B cell (primary cell): ENCODE data around the gene HYAL2. TPM values are rescaled to one million over a fixed set of nuclear protein-coding genes. Genes with fewer than 3 reads are reported as not detected.

Experiments used
- ATAC-seq: fragments of 200-7000 bp; cut with Tn5 transposase; one replicate; pipeline ENCODE4 v1.10.0; 2021; ENCODE audit warnings: low read depth, mild to moderate bottlenecking, moderate number of reproducible peaks, moderate library complexity
- CTCF ChIA-PET: fragments of 350-600 bp; sonication (Branson Sonifier 250); formaldehyde crosslinking; loops from one replicate; lab custom pipeline; 2021; ENCODE audit warnings: antibody characterized with exemption, inconsistent platforms; lab: Charles Lee
- POLR2A ChIA-PET: fragments of 350-600 bp; sonication (Branson Sonifier 250); formaldehyde crosslinking; loops from one replicate; lab custom pipeline; 2021; ENCODE audit warnings: antibody characterized with exemption; lab: Charles Lee
- DNase-seq: peaks from one replicate; pipeline ENCODE4 v3.0.0; 2013
- H2AFZ ChIP-seq: 2 replicates; pipeline ENCODE4 v1.6.1; 2012; ENCODE audit warnings: mild to moderate bottlenecking, low read depth, low read length; ENCODE audit not compliant: insufficient read depth, poor library complexity, severe bottlenecking
- H3K27ac ChIP-seq, 2 donors: 1 replicate in 1 of 2; 2 replicates in 1 of 2; pipeline ENCODE4 v1.5.1; 2012 to 2013; ENCODE audit warnings: low read length in 2 of 2, mild to moderate bottlenecking in 2 of 2, moderate library complexity in 1 of 2
- H3K27me3 ChIP-seq, 4 experiments: fragments of 200-600 bp in 1 of 4; sonication (generic) in 1 of 4; replicated peaks in 1 of 4; 1 replicate in 2 of 4; 2 replicates in 2 of 4; pipeline versions ENCODE4 v1.6.1 to v1.7.0; 2013 to 2016; ENCODE audit warnings: low read length in 3 of 4, mild to moderate bottlenecking in 2 of 4, mixed read lengths in 1 of 4, moderate library complexity in 1 of 4; ENCODE audit not compliant: insufficient read depth in 4 of 4, control insufficient read depth in 3 of 4; ENCODE audit errors: control extremely low read depth in 1 of 4
- H3K36me3 ChIP-seq, 2 experiments: replicated peaks in 1 of 2; 1 replicate in 1 of 2; 2 replicates in 1 of 2; pipeline versions ENCODE4 v1.6.1 to v1.7.1; 2013; ENCODE audit warnings: low read length in 1 of 2; ENCODE audit not compliant: insufficient read depth in 2 of 2, control insufficient read depth in 1 of 2; ENCODE audit errors: control extremely low read depth in 1 of 2, extremely low read depth in 1 of 2
- H3K4me1 ChIP-seq, 2 donors: fragments of 200-600 bp in 1 of 2; sonication (generic) in 1 of 2; 1 replicate in 1 of 2; 2 replicates in 1 of 2; pipeline versions ENCODE4 v1.5.1 to v1.6.1; 2013 to 2017; ENCODE audit warnings: low read length in 2 of 2; ENCODE audit not compliant: control insufficient read depth in 2 of 2, insufficient read depth in 2 of 2
- H3K4me2 ChIP-seq: replicated peaks from 2 replicates; pipeline ENCODE3; 2012; ENCODE audit warnings: mild to moderate bottlenecking, low read depth, low read length; ENCODE audit not compliant: poor library complexity, severe bottlenecking
- H3K4me3 ChIP-seq, 5 experiments: fragments of 200-600 bp in 1 of 5; sonication (generic) in 1 of 5; 1 replicate in 3 of 5; 2 replicates in 2 of 5; pipeline versions ENCODE4 v1.5.1 to v1.7.0; 2011 to 2016; ENCODE audit warnings: low read length in 4 of 5, mild to moderate bottlenecking in 4 of 5, low read depth in 2 of 5, control low read depth in 1 of 5, moderate library complexity in 1 of 5; ENCODE audit not compliant: insufficient read depth in 1 of 5; ENCODE audit errors: control extremely low read depth in 1 of 5, extremely low read depth in 1 of 5
- H3K79me2 ChIP-seq: fragments of 200-600 bp; sonication (generic); one replicate; pipeline ENCODE4 v1.6.0; 2016; ENCODE audit warnings: low read length; ENCODE audit not compliant: control insufficient read depth, insufficient read depth
- H3K9ac ChIP-seq: fragments of 200-600 bp; sonication (generic); 2 replicates; pipeline ENCODE4 v1.6.1; 2017; ENCODE audit warnings: mild to moderate bottlenecking, low read length, moderate library complexity
- H3K9me3 ChIP-seq, 3 donors: one replicate each; pipeline versions ENCODE4 v1.6.1 to v1.7.1; 2013; ENCODE audit warnings: low read length in 2 of 3; ENCODE audit not compliant: control insufficient read depth in 2 of 3, insufficient read depth in 1 of 3; ENCODE audit errors: control extremely low read depth in 1 of 3
- H4K20me1 ChIP-seq: 2 replicates; pipeline ENCODE4 v1.6.0; 2012; ENCODE audit warnings: mild to moderate bottlenecking, low read length; ENCODE audit not compliant: insufficient read depth, control insufficient read depth, poor library complexity, severe bottlenecking
- H3K27ac Mint-ChIP-seq: one replicate; pipeline ENCODE4 v1.8.0; 2021; ENCODE audit warnings: mixed read lengths
- H3K27me3 Mint-ChIP-seq: one replicate; pipeline ENCODE4 v1.8.0; 2021; ENCODE audit warnings: mixed read lengths
- H3K4me1 Mint-ChIP-seq: one replicate; pipeline ENCODE4 v1.8.0; 2021; ENCODE audit warnings: mixed read lengths
- H3K4me3 Mint-ChIP-seq: one replicate; pipeline ENCODE4 v1.8.0; 2021; ENCODE audit warnings: mixed read lengths
- H3K9me3 Mint-ChIP-seq: one replicate; pipeline ENCODE4 v1.8.0; 2022; ENCODE audit warnings: mixed read lengths; ENCODE audit not compliant: insufficient read depth
- EZH2 ChIP-seq: IDR thresholded peaks from 2 replicates; pipeline ENCODE4 v1.6.1; 2012; ENCODE audit warnings: borderline replicate concordance, low read depth, mild to moderate bottlenecking, moderate library complexity, low read length; ENCODE audit not compliant: insufficient read depth, poor library complexity, severe bottlenecking
- WGBS: methylation state at CpG from one replicate; pipeline ENCODE4 v1.1.5; 2013; ENCODE audit warnings: missing lambda C conversion rate; ENCODE audit not compliant: insufficient coverage; 5-methylcytosine and 5-hydroxymethylcytosine counted together
- intact Hi-C: fragments of 100-400 bp; cut with micrococcal nuclease; formaldehyde crosslinking; loops from one replicate; pipeline ENCODE4 v1.10.0; 2022
- polyA plus RNA-seq: library from polyadenylated mRNA; depleted of rRNA; stranded (reverse); fragments of >200 nt; gene quantifications from 2 replicates; pipeline ENCODE4 v1.2.3, GENCODE V29; 2012
- total RNA-seq, 2 donors: library from RNA; stranded (reverse); fragments of 120-200 nt in 1 of 2; gene quantifications; 1 replicate in 1 of 2; 2 replicates in 1 of 2; pipeline versions ENCODE4 v1.2.3 to v1.2.4, GENCODE V29; 2013 to 2022
- TF ChIP-seq, protein P1 (sequence below): fragments of 200-600 bp; IDR thresholded peaks from one replicate; pipeline ENCODE4 v1.8.0; 2022; ENCODE audit warnings: antibody characterized with exemption, mild to moderate bottlenecking

The HYAL2 gene
- total and polyA plus RNA-seq, 2 donors (not counting 1 experiment from before 2014, with no cell fraction given) = 4.2 to 5.1 TPM

DNA sequence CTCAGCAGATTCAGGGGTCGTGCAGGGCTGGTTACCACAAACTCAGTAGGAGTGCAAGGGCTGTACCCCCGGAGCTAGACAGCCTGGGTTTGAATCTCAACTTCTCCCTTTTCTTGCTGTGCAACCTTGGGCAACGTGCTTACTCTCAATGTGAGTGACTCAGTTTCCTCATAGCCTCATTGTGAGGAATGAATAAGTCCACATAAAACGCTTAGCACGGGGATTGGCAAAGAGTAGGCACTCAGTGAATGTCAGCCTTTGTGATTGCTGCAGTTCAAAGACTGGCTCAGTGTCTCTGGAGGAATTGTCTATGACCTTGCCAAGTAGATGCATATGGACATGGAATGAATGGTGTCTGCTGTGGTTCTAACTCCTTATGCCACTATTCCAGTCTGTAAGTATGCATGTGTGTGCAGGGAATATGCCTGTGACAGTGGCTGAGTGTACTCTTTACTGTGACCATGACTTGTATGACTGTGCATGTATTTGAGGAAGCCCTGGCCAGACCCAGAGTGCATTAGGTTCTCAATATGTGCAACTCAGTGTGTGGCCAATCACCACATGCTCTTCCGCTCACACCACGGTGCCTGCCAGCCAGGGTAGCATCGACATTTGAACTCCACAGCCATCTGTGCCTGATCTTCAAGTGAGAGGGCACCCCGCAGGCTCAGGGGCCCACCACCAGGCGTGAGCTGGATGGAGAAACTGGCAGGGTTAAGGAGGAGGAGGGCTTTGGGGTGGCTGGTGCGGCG, 22.4 kb downstream of the HYAL2 start:
- DNase-seq (peak; percentile 43), ATAC-seq (no peak)
- Mint-ChIP-seq H3K27ac (peak overlapping the region; percentile 100), H3K27me3 (no peaks in the 10 kb centered on the region), H3K4me3 (peak overlapping the region; percentile 100), H3K9me3 (no peaks in the 10 kb centered on the region), H3K4me1 (peaks cover 39% of the 10 kb centered on the region)
- CTCF ChIA-PET = interaction anchor here (0.5 to 3.2 kb wide), 8 partner anchors 11 to 106 kb away, joined by 3 to 28 read pairs (median 7); partner anchors contain the start of genes CYB561D2, HYAL2, NPRL2 and TUSC2
- peaks cover 0 to 4% of the 10 kb centered on the region in 2 experiments for H3K36me3 ChIP-seq
- intact Hi-C loops = loop anchor here (1.0 to 10.0 kb wide), 7 partner anchors 21 to 1085 kb away; partner anchors contain the start of genes GNAI2, MANF, RBM6 and TMEM115
- H2AFZ ChIP-seq = peak overlapping the region; percentile 79
- POLR2A ChIA-PET = interaction anchor here (0.5 to 2.5 kb wide), 14 partner anchors 9 to 1293 kb away, joined by 3 to 27 read pairs (median 4); partner anchors contain the start of genes CYB561D2, GNAI2, HYAL2 and NPRL2
- H3K4me1 ChIP-seq = peaks cover 18 to 29% of the 10 kb centered on the region in 2 donors
- no peaks in the 10 kb centered on the region for H3K9me3 ChIP-seq
- H3K9ac ChIP-seq = peak overlapping the region; percentile 66
- H3K27me3 ChIP-seq = no peaks in the 10 kb centered on the region
- peaks cover 13% of the 10 kb centered on the region for H3K79me2 ChIP-seq
- WGBS = 63% methylated on average over 11 of the region's 12 CpGs
- H4K20me1 ChIP-seq = no peaks in the 10 kb centered on the region
- H3K4me3 ChIP-seq = peak overlapping the region; percentile 51 to 88 (median 63)
- H3K4me2 ChIP-seq = peak overlapping the region; percentile 82
- TF ChIP-seq EZH2 = no peak
- TF ChIP-seq, protein P1, sequence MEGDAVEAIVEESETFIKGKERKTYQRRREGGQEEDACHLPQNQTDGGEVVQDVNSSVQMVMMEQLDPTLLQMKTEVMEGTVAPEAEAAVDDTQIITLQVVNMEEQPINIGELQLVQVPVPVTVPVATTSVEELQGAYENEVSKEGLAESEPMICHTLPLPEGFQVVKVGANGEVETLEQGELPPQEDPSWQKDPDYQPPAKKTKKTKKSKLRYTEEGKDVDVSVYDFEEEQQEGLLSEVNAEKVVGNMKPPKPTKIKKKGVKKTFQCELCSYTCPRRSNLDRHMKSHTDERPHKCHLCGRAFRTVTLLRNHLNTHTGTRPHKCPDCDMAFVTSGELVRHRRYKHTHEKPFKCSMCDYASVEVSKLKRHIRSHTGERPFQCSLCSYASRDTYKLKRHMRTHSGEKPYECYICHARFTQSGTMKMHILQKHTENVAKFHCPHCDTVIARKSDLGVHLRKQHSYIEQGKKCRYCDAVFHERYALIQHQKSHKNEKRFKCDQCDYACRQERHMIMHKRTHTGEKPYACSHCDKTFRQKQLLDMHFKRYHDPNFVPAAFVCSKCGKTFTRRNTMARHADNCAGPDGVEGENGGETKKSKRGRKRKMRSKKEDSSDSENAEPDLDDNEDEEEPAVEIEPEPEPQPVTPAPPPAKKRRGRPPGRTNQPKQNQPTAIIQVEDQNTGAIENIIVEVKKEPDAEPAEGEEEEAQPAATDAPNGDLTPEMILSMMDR = no peak
- H3K27ac ChIP-seq = peak overlapping the region; percentile 73 to 84
